OCI-LY3 (cell line): ENCODE data around the gene GNAQ.
"Not testable (repeated sequence)": the region's sequence is repeated elsewhere in the genome, so short reads cannot be mapped to it uniquely, and the experiment has no call there.

Source experiments
- EZH2phosphoT487 ChIP-seq: fragments of 200-600 bp; shearing (Covaris generic); IDR thresholded peaks from 2 replicates; pipeline ENCODE4 v1.6.1; 2018; ENCODE audit warnings: antibody characterized with exemption, mixed run types, low read depth
- TF ChIP-seq, protein P1 (sequence below): fragments of 200-600, 300-600 bp; sonication (generic); IDR thresholded peaks from 2 replicates; pipeline ENCODE4 v1.5.1; 2014; ENCODE audit warnings: antibody characterized with exemption, low read length, low read depth

DNA sequence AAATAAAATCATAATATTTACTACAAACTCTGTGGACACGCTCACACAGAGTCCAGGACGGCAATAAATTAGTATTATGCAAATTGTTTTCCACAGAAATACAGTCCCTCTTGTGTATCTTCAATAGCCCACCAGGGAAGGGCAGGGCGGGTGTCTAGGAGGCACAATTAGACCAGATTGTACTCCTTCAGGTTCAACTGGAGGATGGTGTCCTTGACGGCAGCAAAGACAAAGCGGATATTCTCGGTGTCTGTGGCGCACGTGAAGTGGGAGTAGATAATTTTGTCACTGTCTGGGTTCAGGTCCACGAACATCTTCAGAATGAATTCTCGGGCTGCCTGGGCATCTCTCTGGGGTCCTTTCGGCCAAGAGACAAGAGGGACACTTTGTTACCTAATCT is 310.5 kb downstream of the GNAQ start:
- TF ChIP-seq, protein P1, sequence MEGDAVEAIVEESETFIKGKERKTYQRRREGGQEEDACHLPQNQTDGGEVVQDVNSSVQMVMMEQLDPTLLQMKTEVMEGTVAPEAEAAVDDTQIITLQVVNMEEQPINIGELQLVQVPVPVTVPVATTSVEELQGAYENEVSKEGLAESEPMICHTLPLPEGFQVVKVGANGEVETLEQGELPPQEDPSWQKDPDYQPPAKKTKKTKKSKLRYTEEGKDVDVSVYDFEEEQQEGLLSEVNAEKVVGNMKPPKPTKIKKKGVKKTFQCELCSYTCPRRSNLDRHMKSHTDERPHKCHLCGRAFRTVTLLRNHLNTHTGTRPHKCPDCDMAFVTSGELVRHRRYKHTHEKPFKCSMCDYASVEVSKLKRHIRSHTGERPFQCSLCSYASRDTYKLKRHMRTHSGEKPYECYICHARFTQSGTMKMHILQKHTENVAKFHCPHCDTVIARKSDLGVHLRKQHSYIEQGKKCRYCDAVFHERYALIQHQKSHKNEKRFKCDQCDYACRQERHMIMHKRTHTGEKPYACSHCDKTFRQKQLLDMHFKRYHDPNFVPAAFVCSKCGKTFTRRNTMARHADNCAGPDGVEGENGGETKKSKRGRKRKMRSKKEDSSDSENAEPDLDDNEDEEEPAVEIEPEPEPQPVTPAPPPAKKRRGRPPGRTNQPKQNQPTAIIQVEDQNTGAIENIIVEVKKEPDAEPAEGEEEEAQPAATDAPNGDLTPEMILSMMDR = not testable (repeated sequence)
- TF ChIP-seq EZH2phosphoT487 = not testable (repeated sequence)
